ENCODE data around the gene TAF4. TPM values are rescaled to one million over a fixed set of nuclear protein-coding genes. Genes with fewer than 3 reads are reported as not detected.
"Not testable (repeated sequence)": the region's sequence is repeated elsewhere in the genome, so short reads cannot be mapped to it uniquely, and the experiment has no call there.

TAF4 gene
- total RNA-seq, 1 donor from 2014 or later: 28.4 TPM

DNA sequence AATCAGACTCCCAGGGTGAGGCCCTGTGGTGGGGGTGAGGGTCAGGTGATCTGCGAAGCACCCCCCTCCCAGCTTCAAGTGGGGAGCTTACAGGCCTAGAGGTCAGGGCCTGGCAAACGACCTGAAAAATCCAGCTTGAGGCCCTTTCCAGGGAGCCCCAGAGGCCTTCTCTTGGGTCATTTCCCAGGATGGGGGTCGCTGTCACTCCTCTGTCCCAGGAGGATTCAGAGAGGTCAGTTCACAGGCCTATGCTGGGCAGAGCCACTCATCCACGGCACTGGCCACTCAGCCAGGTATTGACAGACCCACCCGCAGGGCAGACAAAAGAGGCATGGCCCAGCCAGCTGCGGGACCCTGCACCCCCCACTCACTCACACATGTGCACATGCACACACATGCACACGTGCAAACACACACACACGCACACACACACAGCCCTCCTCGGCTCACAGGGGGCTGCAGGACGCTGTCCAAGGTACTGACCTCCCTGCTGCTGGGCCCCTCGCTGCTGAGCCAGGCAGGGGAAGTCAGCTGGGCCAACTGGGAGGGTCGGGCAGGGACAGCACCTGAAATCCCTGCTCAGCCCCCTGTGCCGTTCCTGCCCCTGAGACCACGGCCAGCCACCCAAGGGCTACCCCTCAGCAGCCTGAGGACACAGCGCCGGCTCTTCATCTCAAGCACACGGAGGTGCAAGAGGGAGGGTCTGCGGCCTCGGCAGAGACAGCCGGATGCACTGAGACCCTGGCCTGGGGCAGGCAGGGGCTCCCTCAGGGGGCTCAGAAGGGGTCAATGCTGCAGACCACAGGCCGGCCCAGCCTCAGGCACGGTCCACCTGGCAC lies 113.8 kb downstream of the TAF4 start:
- intact Hi-C loops (cut with micrococcal nuclease): no loop called here

DNA sequence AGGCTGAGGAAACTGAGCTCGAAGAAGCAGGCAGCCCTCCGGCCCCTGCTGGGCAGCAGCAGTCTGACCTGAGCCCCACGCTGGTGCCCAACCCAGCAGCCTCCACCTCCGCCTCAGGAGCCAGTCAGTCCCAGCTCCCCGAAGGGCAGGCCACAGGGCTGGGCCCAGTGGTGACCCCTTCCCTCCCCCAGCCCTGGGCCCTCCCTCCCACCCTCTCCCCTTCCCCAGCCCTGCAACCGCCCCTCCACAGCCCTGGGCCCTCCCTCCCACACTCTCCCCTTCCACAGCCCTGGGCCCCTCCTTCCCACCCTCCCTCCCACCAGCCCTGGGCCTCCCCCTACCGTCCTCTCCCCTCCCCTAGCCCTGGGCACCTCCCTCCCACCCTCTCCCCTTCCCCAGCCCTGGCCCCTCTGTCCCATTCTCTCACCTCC lies 115.0 kb downstream of the TAF4 start:
- intact Hi-C loops (cut with micrococcal nuclease): no loop called here

DNA sequence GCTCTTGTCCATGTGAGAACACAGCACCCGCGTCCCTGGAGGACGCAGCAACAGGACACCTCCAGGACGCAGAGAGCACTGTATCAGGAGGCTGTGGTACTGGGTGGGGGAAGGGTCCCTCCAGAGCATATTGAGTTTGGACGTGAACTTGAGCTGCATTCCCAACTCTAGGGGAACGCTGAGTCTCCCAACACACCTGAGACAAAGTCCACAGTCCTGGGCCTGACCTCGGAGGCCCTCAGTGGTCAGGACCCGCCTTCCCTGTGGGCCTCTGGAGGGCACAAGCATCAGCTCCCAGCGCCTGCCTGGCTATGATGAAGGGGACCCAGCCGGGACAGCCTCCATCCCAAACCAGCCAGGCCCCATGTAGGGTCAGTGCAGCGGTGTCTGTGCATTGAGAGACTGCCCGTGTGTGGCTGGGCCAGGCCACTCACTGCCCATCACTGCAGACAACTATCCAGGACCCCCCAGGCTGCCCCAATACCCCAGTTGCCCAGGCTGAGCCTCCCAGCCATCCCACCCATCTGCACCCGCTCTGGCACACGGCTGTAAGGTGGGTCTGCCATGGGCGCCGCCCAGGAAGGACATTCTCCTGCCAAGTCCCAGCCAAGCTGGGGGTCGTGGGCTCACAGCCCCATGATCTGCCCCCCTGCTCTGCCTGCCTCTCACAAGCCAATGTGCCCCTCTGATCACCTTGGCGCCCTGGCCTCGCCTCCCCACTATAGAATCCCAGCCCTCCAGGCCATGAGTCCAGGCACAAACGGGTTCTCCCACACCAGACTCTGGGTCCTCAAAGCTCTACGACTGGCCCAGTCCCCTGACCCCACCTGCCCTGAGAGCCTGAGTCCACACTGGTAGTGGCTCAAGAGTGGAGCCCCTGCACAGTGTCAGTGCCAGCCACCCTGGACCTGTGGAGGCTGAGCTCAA lies 115.7 kb downstream of the TAF4 start:
- intact Hi-C loops (cut with micrococcal nuclease): no loop called here

DNA sequence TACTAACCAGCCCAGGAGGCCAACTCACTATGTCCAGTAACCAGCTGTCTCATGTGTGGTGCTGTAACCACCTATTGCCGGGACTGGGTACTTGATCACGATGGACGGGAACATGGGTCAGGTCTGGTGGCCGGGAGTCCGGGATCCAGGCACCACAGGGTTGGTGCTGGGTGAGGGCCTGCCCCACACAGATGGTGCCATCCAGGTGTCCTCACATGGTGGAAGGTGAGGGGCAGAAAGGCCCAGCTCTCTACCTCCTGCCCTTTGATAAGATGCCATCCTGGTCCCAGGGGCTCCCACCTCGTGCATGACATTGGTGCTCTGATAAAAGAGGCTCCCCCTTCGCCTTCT lies 116.3 kb downstream of the TAF4 start:
- intact Hi-C loops (cut with micrococcal nuclease): no loop called here

DNA sequence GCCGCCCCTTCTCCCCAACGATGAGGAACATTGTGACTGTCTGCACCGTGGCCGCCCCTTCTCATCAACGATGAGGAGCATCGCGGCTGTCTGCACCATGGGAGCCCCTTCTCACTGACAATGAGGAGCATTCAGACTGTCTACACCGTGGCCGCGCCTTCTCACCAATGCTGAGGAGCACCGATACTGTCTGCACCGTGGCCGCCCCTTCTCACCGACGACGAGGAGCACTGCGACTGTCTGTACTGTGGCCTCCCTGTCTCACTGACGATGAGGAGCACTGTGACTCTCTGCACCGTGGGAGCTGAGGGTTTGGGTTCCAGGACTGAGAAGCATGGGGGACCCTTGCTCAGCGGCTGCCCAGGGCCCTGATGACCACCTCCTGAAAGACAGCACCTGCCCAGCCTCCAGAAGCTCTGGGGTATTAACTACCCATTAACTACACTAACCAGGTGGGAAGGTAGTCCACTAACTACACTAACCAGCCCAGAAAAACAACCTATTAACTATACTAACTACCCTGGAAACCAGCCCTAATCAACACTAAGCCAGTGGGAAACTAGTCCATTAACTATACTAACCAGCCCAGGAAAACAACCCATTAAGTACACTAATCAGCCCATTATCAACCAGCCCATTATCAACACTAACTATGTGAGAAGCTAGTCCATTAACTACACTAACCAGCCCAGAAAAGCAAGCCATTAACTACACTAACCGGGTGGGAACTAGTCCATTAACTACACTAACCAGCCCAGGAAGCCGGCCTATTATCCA lies 116.9 kb downstream of the TAF4 start:
- intact Hi-C loops (cut with micrococcal nuclease): no loop called here

DNA sequence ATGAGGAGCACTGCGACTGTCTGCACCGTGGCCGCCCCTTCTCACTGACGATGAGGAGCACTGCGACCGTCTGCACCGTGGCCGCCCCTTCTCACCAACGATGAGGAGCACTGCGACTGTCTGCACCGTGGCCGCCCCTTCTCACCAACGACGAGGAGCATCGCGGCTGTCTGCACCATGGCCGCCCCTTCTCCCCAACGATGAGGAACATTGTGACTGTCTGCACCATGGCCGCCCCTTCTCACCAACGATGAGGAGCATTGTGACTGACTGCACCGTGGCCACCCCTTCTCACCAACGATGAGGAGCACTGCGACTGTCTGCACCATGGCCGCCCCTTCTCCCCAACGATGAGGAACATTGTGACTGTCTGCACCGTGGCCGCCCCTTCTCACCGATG lies 117.6 kb downstream of the TAF4 start:
- intact Hi-C loops (cut with micrococcal nuclease): not testable (repeated sequence)

DNA sequence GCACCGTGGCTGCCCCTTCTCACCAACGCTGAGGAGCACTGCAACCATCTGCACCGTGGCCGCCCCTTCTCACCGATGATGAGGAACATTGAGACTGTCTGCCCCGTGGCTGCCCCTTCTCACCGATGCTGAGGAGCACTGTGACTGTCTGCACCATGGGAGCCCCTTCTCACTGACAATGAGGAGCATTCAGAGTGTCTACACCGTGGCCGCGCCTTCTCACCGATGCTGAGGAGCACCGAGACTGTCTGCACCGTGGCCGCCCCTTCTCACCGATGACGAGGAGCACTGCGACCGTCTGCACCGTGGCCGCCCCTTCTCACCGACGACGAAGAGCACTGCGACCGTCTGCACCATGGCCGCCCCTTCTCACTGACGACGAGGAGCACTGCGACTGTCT lies 120.2 kb downstream of the TAF4 start:
- intact Hi-C loops (cut with micrococcal nuclease): not testable (repeated sequence)

DNA sequence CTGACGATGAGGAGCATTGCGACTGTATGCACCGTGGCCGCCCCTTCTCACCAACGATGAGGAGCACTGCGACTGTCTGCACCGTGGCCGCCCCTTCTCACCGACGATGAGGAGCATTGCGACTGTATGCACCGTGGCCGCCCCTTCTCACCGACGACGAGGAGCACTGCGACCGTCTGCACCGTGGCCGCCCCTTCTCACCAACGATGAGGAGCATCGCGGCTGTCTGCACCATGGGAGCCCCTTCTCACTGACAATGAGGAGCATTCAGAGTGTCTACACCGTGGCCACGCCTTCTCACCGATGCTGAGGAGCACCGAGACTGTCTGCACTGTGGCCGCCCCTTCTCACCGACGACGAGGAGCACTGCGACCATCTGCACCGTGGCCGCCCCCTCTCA lies 120.7 kb downstream of the TAF4 start:
- intact Hi-C loops (cut with micrococcal nuclease): not testable (repeated sequence)

DNA sequence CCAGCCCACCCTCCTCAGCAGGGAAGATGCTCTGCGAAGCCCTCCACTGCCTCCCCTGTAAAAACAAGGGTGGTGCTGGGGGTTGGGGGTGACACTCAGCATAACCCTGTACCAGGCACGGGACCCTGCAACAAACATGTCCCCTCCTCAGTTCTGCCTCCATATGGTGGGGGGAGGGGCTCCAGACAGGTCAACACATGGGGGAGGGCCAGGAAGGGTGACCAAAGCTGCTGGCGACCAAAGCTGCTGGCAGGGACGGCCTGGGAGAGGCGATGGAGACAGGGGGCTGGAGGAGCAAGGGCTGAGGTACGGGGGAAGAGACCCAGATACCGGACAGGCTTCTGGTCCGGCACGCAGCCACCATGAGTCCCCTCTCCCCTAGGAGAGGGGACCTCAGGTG lies 123.2 kb downstream of the TAF4 start:
- intact Hi-C loops (cut with micrococcal nuclease): no loop called here

DNA sequence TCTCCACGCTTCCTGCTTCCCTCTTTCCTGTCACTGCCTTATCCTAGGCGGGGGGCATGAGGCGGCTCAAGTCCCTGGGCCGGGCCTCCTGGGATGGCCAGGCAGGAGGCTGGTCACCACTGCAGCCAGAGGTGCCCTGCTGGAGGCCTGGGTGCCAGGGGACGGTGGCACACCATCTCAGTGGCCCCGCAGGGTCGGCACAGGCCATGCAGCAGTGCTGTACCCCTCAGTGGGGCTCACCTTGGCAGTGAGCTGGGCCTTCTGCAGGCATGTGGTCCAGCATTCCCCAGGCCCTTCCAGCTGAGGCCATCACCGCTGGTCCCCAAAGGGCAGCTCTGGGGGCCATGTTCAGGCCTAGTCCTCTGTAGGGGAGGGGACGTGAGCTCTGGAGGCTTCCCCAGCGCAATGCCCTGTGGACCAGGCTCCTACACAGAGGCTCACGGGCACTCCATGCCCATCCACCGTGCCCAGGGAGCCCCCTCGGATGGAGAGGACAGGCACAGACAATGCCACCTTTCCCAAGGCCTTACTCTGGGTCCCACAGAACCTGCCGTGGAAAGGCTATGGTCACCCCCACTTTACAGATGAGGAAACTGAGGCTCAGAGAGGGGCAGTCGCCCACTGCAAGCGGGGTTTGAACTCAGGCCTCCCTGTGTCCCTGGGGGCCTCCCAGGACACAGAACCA lies 123.8 kb downstream of the TAF4 start:
- intact Hi-C loops (cut with micrococcal nuclease): no loop called here

DNA sequence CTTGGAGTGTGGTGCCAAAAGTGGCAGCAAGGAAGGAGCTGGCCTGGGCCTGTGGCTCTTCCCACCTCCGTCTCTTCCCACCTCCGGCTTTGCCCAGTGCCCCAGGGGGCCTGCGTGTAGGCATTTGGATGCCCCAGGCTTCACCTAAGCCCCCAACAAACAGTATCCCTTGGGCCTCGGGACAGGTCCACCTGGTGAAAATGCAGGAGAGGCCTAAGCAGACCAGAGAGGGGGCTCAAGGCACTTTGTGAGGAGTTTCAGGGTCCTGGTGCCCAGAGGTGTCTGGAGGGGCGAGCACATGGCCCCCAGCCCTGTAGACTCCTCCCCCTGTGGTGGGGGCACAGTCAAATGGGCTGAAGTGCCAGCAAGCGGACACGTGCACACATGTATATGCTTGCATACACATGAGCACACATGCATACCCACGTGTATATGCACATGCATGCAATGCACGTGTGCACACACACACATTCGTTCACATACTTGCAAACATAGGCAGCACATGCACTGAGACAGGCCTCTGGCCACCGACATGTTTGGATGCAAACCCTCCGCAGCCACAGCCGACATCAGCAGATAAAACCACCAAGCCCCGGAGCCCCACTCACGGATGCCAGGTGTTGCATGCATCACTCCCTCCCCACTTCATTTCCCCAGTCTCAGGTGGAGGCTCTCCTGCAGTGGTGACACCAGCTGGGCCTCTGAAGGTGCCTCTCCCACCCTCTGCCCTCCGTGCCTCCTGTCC lies 124.5 kb downstream of the TAF4 start:
- intact Hi-C loops (cut with micrococcal nuclease): no loop called here

DNA sequence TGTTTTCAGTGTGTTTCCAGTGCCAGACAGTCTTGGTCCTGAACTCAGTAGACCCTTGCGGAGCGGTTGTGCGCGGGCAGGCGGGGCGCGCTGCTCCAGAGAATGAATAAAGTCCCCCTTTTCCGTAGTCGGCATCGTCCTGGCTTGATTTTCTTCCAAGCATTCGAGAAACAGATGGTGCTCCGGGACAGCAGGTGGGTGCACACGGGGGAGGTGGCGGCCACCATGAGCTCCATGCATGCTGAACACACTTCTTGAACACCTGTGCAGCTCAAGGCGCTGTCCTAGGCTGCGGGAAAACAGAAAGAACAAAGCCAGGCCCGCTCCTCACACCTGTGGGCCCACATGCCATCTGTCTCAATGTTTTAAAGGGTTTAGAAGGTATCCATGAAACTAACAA lies 125.2 kb downstream of the TAF4 start:
- intact Hi-C loops (cut with micrococcal nuclease): no loop called here

DNA sequence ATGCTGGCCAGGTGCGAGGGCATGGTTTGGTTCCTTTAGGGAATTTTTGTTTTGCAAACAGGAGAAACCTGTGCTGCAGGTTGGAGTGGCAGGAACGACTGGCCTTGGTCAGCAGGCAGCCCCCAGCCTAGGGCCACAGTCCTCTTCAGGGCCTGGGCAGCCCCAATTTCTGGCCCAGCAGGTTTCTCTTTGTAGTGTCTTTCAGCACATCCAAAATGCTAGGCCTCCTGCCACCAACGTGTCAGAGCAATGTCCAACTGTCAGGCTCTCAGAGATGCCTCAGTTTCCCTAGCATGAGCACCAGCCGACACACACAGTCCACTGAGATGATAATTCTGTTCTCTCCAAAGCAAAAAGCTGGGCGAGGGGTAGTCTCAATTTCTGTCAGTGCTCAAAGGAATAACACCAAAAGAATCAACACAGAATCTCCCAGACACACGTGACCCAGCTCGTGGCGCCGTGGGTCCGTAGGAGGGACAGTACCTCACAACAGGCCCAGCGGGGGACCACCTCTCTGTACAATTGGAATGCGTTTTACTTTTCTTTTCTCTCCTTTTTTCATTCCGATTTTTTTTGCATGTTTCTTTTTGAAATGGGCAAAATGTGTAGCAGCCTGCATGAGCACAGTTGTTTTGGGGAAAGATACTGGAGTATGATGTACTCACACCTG lies 125.9 kb downstream of the TAF4 start:
- intact Hi-C loops (cut with micrococcal nuclease): no loop called here

DNA sequence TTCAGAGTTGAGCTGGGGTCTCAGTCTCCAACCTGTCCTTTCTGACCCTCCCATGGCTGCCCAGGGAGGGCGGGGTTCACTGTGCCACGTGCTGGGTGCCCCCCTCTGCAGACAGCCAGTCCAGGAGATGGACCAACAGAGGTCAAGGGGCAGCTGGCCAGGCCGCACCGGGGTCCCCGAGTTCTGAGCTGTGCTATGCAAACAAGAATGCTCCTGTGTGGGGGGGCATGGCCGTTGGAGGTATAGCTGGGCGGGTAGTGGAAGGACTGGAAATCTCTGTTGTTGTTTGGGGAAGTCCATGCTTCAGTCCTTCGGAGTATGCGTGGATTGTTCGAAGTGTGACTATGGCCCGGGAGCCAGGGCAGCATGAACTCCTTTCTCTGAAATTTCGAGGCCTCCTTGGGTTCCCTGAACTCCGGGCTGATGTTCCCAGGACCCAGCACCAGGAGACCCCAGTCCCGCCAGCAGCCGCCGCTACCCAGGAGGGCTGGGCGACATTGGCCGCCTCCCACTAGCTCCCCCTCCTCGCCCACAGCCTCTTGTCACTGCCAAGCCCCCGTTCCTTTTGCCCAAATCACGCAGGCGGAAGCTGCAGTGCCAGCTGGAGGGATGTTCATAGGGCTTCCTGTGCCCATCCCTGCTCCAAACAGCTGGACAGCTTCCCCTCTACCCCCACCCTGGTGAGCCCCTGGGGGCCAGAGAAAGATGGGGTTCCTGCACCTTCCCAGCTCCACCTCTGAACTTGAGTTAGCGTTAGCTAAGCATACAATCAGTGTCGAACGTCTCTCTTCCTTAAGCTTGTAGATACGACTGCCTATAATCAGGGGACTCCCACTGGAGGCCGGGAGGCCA lies 126.6 kb downstream of the TAF4 start:
- intact Hi-C loops (cut with micrococcal nuclease): no loop called here

DNA sequence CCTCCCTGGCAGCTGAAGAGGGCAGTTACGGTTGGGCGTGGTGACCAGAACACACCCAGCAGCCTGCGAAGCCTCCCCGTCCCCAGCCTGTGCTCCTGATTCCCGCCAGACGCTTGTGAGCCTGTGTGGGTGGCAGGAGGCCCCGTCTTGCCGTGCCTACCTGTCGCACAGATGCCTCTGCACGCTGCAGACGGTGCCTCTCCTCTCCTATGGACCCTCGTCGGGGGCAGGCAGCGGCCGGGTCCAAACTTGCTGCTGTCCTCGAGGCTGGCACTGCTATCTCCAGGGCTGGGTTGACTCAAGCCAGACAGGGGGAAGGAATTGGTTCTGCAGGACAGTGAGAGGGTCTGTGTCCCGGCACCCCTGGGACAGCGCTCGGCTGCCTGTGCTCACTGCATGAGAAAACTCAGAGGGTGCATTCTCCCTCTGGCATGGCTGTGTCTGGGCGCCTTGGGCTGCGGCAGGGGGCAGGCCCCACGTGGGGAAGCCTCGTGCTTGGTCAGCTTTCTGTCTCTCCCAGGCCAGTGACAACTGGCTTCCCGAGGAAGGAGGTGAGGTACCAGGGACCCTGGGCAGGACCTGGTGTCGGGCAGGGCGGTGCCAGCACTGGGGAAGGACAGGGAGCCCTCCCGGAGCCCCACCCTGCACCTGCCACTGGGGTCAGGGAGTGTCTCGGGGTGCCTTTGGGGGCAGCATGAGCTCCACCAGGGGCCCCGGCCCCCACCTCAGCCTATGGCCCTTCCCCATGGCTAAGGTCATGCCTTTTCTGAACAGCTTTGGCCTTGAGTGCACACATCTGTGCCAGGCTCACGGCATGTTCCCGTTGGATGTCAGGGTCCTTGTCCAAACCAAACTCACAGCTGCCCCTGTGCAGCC lies 127.5 kb downstream of the TAF4 start:
- intact Hi-C loops (cut with micrococcal nuclease): no loop called here

DNA sequence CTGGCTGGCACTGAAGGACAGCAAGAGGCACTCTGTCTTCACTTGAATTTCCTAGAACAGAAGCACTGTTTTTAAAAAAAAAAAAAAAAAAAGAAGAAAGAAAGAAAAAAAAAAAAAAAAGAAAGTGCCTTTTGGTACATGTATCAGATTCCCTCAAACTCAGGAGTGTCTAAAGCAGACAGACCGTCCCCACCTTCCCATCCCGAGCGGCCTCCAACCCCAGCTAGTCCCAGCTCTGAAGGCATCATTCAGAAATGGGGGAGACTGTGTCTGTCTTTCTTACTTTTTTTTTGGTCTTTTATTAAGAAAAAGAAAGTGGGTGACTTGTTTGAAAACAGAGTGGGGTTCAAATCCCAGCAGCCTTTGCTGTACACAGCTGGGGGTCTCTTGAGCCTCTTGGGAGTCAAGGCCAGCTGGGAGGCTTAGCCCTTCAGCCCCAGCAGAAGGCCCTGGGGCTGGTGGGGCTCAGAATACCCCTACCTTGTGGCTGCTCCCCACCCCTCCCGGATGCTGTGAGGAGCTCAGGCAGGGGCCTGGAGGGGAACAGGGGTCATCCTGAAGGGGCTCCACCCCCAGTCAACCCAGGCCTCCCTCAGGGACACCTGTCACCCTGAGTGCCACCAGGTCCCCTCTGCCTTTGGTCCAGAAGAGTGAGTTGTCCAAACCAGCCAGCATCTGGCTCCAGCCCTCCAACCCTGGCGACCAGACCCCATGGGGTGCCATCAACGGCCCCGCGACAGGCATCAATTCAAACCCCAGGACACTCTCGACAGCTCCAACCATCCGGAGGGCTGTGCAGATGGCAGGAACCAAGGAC lies 128.3 kb downstream of the TAF4 start:
- intact Hi-C loops (cut with micrococcal nuclease): no loop called here

DNA sequence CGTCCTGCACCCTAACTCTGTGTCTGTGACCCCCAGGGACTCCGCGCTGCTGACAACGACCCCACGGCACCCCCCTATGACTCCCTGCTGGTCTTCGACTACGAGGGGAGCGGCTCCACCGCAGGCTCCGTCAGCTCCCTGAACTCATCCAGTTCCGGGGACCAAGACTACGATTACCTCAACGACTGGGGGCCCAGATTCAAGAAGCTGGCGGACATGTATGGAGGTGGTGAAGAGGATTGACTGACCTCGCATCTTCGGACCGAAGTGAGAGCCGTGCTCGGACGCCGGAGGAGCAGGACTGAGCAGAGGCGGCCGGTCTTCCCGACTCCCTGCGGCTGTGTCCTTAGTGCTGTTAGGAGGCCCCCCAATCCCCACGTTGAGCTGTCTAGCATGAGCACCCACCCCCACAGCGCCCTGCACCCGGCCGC lies 129.0 kb downstream of the TAF4 start:
- intact Hi-C loops (cut with micrococcal nuclease): no loop called here
